ENCODE results near the gene FGGY.

Gene FGGY

GRCh38 chr1:59268406-59268805 lies 28.5 kb upstream of the FGGY start:
- TF ChIP-seq CTCF (IDR thresholded peaks at IDR 0.05; ENCODE audit: low read depth, low read length), result no peak
- Histone ChIP-seq H3K36me3 (no peaks in the 10 kb centered on the region), H3K27me3 (ENCODE audit: insufficient read depth, low read depth, severe bottlenecking) (no peaks in the 10 kb centered on the region), H3K27ac (no peak overlapping the region), H3K9me3 (ENCODE audit: severe bottlenecking) (no peaks in the 10 kb centered on the region), H3K4me3 (ENCODE audit: low read depth, low read length) (no peak overlapping the region)
- no peak for DNase-seq

- Histone ChIP-seq H3K9me3 (ENCODE audit: severe bottlenecking) (no peaks in the 10 kb centered on the region), H3K27me3 (ENCODE audit: insufficient read depth, low read depth, severe bottlenecking) (no peaks in the 10 kb centered on the region), H3K27ac (no peak overlapping the region), H3K4me3 (ENCODE audit: low read depth, low read length) (no peak overlapping the region), H3K36me3 (no peaks in the 10 kb centered on the region)
- DNase-seq, result no peak
- TF ChIP-seq CTCF (IDR thresholded peaks at IDR 0.05; ENCODE audit: low read depth, low read length), result no peak
Observed at GRCh38 chr1:59271561-59272260, 25.2 kb upstream of the FGGY start.

GRCh38 chr1:59272507-59272906 lies 24.4 kb upstream of the FGGY start:
- no peaks in the 10 kb centered on the region for H3K36me3 ChIP-seq
- H3K9me3 ChIP-seq (ENCODE audit: severe bottlenecking), result no peaks in the 10 kb centered on the region
- H3K27me3 ChIP-seq (ENCODE audit: insufficient read depth, low read depth, severe bottlenecking), result no peaks in the 10 kb centered on the region
- no peak overlapping the region for H3K27ac ChIP-seq
- no peak for DNase-seq
- no peak overlapping the region for H3K4me3 ChIP-seq (ENCODE audit: low read depth, low read length)
- TF ChIP-seq CTCF (IDR thresholded peaks at IDR 0.05; ENCODE audit: low read depth, low read length), result no peak

- Histone ChIP-seq H3K36me3 (no peaks in the 10 kb centered on the region), H3K27ac (no peak overlapping the region), H3K4me3 (ENCODE audit: low read depth, low read length) (no peak overlapping the region), H3K27me3 (ENCODE audit: insufficient read depth, low read depth, severe bottlenecking) (no peaks in the 10 kb centered on the region), H3K9me3 (ENCODE audit: severe bottlenecking) (no peaks in the 10 kb centered on the region)
- DNase-seq, result no peak
- no peak for TF ChIP-seq CTCF (IDR thresholded peaks at IDR 0.05; ENCODE audit: low read depth, low read length)
Observed at GRCh38 chr1:59276439-59276851, 20.4 kb upstream of the FGGY start.

- no peak for DNase-seq
- Histone ChIP-seq H3K27ac (no peak overlapping the region), H3K9me3 (ENCODE audit: severe bottlenecking) (no peaks in the 10 kb centered on the region), H3K4me3 (ENCODE audit: low read depth, low read length) (no peak overlapping the region), H3K27me3 (ENCODE audit: insufficient read depth, low read depth, severe bottlenecking) (no peaks in the 10 kb centered on the region), H3K36me3 (no peaks in the 10 kb centered on the region)
- TF ChIP-seq CTCF (IDR thresholded peaks at IDR 0.05; ENCODE audit: low read depth, low read length), result no peak
Observed at GRCh38 chr1:59278780-59279354, 18.0 kb upstream of the FGGY start.

- DNase-seq, result no peak
- Histone ChIP-seq H3K36me3 (no peaks in the 10 kb centered on the region), H3K4me3 (ENCODE audit: low read depth, low read length) (no peak overlapping the region), H3K27me3 (ENCODE audit: insufficient read depth, low read depth, severe bottlenecking) (no peaks in the 10 kb centered on the region), H3K27ac (no peak overlapping the region), H3K9me3 (ENCODE audit: severe bottlenecking) (no peaks in the 10 kb centered on the region)
- TF ChIP-seq CTCF (IDR thresholded peaks at IDR 0.05; ENCODE audit: low read depth, low read length), result no peak
Observed at GRCh38 chr1:59279645-59280044, 17.2 kb upstream of the FGGY start.
